HG02798 (cell line): ENCODE measurements around the gene STAC3.

ENCODE experiments used
- ATAC-seq: cut with Tn5 transposase; IDR thresholded peaks from one replicate; pipeline ENCODE4 v1.9.1; 2021; ENCODE audit warnings: mild to moderate bottlenecking; ENCODE audit not compliant: unreplicated experiment, poor library complexity

Gene STAC3

DNA sequence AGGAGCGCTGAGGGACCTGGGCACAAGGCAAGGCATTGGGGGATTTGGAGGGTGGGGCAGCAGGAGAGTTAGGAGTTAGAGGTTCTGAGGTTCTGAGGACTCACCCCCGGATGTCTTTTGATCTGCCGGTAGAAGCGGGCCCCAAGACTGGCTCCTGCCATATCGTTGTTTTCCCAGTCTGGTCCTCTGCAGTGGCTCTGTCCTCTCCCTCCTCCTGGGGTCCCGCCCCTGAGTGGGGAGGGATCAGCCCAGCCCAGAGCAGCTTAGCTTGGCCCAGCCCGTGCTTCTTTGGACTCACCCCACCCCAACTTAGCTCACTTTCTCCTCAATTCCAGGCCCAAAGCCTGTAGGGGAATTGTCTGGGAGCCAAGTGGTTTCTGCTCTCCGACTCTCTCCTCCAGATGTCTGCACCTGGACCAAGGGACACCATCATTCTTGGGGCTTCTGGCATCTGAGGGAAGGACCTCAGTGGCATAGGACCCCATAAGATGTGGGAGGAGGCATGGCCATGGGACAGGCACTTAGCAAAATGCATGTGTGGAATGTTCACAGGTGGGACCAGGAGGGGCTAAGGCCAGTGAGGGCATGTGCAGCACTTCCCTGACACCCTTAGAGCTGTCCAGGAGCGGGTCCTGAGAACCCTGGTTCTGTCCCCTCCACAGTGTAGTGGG lies 13.9 kb downstream of the STAC3 start:
- ATAC-seq, result no peak

GRCh38 chr12:57236201-57236924 lies 14.6 kb downstream of the STAC3 start:
- ATAC-seq, result no peak

- ATAC-seq, result no peak
Measured at GRCh38 chr12:57235728-57236131, 15.3 kb downstream of the STAC3 start.

DNA sequence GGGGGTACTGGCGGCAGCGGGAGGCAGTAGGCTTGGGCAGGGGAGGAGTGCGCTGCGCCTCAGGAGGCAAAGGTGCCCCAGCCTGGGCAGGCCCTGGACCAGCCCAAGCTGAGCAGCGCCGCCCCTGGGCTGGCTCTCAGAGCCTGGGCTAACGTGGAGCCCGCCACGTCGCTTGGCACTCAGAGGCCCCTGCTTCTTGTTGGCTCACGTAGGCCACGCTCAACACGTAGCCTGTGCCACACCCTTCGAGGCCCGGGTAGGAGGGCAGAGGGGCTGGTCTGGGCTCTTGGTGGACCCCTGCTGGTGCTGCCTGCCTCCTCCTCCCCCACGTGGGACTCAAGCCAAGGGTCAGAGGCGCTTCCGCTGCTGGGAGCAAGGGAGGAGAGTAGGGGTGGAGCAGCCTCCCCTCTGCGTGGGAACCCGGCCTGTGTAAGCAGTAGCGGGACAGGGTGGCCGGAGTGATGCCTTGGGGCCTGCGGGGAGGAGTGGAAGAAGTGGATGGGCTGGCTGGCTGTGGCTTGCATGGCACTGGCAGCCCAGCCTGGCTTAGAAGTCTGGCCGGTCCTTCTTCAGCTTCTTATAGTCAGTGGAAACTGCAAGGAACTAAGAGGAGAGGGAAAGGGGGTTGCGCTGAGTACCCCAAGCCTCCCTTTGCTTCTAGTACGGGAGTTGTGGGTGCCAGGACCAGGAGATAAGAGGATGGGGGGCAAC lies 15.8 kb downstream of the STAC3 start:
- no peak for ATAC-seq

DNA sequence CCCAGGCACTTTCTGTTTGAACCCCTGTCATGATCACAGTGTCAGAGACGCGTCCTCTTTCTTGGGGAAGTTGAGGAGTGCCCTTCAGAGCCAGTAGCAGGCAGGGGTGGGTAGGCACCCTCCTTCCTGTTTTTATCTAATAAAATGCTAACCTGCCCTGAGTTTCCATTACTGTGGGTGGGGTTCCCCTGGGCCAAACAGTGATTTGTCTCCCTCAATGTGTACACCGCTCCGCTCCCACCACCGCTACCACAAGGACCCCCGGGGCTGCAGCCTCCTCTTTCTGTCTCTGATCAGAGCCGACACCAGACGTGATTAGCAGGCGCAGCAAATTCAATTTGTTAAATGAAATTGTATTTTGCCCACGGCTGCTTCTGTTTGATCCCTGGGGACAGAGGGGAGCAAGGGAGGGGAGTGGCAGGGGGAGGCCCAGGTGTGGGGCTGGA lies 16.4 kb downstream of the STAC3 start:
- ATAC-seq, result no peak

GRCh38 chr12:57234233-57234570 lies 16.8 kb downstream of the STAC3 start:
- ATAC-seq, result no peak

DNA sequence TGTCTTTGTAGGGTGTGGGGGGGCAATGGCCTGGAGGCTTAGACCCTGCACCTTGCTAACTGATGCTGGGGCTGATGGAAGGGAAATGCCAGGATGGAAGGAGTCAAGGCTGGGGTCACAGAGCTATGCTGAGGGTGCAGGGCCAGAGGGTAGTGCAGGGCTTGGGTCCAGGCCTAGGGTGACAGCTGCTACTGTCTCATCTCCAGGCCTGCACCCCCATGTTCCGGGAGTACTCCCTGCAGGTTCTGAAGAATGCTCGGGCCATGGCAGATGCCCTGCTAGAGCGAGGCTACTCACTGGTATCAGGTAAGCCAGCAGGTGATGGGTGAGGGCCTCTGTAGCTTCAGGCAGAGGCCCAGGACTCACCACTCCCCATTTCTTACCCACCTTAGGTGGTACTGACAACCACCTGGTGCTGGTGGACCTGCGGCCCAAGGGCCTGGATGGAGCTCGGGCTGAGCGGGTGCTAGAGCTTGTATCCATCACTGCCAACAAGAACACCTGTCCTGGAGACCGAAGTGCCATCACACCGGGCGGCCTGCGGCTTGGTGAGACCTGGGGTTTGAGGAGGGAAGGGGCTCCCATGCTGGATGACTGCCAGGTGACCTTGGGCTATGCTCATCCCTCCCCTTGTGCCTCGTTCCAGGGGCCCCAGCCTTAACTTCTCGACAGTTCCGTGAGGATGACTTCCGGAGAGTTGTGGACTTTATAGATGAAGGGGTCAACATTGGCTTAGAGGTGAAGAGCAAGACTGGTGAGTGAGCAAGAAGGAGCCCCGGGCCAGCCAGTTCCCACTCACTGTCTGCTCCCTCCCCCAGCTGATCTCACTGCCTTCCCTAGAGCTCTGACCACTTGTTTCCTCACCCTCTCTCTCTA lies 17.4 kb downstream of the STAC3 start:
- ATAC-seq, result no peak

- no peak for ATAC-seq
Measured at GRCh38 chr12:57232156-57232756, 18.7 kb downstream of the STAC3 start.

GRCh38 chr12:57231276-57232021 lies 19.5 kb downstream of the STAC3 start:
- no peak for ATAC-seq

DNA sequence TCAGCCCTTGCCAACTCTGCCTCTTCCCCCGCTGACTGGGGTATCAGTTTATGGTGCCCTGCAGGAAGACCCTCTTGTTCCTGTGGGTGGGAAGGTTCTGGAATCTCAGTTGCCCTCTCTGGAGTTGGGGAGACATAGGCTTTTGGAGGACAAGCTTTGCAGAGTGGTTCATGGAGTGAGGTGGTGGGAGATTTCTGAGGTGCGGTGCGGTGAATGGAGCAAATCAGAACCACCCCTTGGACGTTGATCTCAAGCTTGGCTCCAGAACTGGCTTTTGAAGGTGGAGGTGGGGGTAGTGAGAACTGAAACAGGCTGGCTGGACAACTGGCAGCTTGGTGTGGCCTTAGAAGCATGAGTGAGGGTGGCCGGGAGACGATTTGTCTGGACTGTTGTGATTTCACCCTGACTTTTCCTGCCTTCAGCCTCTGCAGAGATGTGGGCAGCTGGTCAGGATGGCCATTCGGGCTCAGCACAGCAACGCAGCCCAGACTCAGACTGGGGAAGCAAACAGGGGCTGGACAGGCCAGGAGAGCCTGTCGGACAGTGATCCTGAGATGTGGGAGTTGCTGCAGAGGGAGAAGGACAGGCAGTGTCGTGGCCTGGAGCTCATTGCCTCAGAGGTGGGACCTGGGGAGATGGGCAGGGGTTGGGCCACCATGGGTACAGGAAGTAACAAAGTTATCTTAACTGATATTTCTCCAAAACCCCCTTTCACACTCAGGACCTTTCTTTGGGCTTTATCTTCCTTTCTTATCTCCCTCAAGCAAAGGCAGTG lies 20.4 kb downstream of the STAC3 start:
- ATAC-seq, result no peak

DNA sequence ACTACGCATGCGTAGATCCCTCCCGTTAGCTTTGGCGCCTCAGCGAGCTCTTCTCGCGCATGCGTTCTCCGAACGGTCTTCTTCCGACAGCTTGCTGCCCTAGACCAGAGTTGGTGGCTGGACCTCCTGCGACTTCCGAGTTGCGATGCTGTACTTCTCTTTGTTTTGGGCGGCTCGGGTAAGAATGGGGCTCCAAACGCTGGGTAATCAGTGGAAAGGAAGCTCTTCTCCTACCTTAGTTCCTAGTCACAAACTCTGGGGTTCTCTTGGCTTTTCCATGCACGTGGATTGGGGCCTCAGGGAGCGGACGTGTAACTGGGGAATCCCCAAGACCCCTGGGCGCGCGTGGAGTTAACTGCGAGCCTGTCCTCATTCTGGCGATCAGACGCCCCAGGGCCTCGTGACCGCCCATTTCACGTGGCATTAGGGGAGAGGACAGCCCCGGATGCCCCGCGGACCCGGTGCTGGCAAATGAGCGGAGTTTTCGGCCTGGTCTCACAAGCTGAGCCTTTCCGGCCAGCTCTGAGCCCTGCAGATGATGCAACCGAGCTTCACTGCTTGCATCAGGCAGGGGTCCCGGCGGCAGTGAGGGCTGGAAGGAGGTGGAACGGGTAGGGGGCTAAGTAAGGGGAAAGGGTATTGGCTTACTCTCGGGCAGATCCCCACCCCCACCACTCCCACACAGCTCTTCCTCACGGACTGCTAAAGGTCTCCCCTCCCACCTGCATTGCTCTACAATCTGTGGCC lies 21.2 kb downstream of the STAC3 start, which contains the start of gene SHMT2:
Gene SHMT2, plus strand, starts transcription at position 78 of the 747 bp plus-strand sequence. Its CDS starts 68 bp downstream, at position 146.
- peak; percentile 76 for ATAC-seq

DNA sequence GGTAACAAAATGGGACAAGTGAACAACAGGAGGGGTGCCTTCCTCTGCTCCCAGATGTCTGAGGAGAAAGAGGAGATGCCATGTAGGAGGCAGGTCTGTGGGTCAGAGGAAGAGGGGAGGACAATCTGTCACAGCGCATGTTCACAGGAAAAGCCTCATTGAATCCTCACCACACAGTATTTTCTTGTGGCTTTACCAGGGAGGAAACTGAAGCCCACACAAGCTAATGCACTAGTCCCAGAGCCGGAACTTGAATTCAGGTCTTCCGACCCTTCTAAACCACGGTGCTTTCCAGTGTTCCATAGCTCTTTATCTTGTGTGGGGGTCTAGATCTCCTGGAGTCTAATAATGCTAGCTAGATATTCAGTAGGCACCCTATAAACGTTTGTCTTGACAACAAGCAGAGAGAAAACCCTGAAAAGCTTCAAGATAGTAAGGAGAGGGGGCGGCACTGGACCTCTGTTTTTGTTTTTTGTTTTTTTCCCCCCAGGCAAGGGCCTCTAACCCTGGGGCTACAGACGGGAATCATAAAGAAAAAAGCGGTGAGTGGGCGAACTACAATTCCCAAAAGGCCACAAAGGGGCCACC lies 21.8 kb downstream of the STAC3 start:
- ATAC-seq, result peak; percentile 7

DNA sequence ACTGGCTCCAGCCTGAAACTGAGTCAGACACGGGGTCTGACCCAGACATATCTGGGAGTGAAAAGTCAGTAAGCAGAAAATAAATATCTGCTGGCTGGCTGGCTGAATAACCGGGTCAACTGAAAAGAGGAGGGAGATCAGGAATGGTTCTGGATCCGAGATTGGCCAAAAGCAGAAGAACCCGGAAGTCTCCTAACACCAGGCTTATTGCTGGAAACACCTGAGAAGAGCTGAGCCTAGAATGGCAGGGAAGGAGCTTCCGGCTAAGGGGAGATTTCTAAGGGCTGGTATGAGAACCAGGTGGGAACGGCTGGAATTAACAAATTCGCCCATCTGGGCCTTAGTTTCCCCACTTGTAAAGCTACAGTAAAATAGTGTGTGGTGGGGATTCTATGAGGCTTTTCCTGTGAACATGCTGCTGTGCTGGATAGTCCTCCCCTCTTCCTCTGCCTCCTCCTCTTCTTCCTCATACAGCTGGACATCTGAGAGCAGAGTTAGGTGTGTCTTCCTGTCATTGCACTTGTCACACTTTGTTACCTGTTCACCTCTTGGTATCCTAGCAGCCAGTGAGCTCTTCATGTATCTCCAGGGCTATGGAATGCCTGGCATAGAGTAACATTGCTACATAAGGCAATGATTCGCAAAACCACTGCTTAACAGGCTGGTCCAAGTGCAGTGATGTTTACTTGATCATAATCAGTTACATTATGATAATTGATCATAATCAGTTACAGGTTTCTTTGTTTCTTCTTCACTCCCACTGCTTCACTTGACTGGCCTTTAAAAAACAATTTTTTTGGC lies 23.5 kb downstream of the STAC3 start:
- no peak for ATAC-seq

- no peak for ATAC-seq
Measured at GRCh38 chr12:57226588-57227314, 24.2 kb downstream of the STAC3 start.

GRCh38 chr12:57225680-57226210 lies 25.2 kb downstream of the STAC3 start:
- ATAC-seq, result no peak
